GM23338 (cell line): ENCODE measurements around the gene TRIM45. TPM values are rescaled to one million over a fixed set of nuclear protein-coding genes. Genes with fewer than 3 reads are reported as not detected.

Experiments
- ATAC-seq: fragments of 200-7000 bp; cut with Tn5 transposase; 3 replicates; pipeline ENCODE4 v1.9.1; 2020
- DNase-seq: peaks from one replicate; pipeline ENCODE4 v3.0.0-alpha.2; 2015; ENCODE audit warnings: low spot score
- H2AFZ ChIP-seq: fragments of 200-600 bp; sonication (generic); 2 replicates; pipeline ENCODE4 v1.8.0; 2016; ENCODE audit warnings: antibody characterized with exemption, mild to moderate bottlenecking, moderate library complexity
- H3F3A ChIP-seq: fragments of 200-600 bp; sonication (generic); replicated peaks from 2 replicates; pipeline ENCODE4 v1.8.0; 2017; ENCODE audit warnings: antibody characterized with exemption, mixed run types, low read depth
- H3K27ac ChIP-seq: fragments of 200-600 bp; sonication (generic); 2 replicates; pipeline ENCODE4 v1.6.1; 2016; ENCODE audit warnings: low read depth
- H3K27me3 ChIP-seq: fragments of 200-600 bp; sonication (generic); 2 replicates; pipeline ENCODE4 v1.8.0; 2016; ENCODE audit warnings: mild to moderate bottlenecking, mixed run types, moderate library complexity; ENCODE audit not compliant: insufficient read depth
- H3K36me3 ChIP-seq: fragments of 200-600 bp; sonication (generic); 2 replicates; pipeline ENCODE4 v1.8.0; 2016; ENCODE audit warnings: mild to moderate bottlenecking; ENCODE audit not compliant: insufficient read depth
- H3K4me1 ChIP-seq: fragments of 200-600 bp; sonication (generic); 2 replicates; pipeline ENCODE4 v1.8.0; 2016; ENCODE audit warnings: mild to moderate bottlenecking, moderate library complexity; ENCODE audit not compliant: insufficient read depth
- H3K4me2 ChIP-seq: fragments of 200-600 bp; sonication (generic); 2 replicates; pipeline ENCODE4 v1.7.1; 2017; ENCODE audit warnings: mixed run types
- H3K4me3 ChIP-seq: fragments of 200-600 bp; sonication (generic); 2 replicates; pipeline ENCODE4 v1.6.1; 2016; ENCODE audit warnings: mixed run types
- H3K79me2 ChIP-seq: fragments of 200-600 bp; sonication (generic); replicated peaks from 2 replicates; pipeline ENCODE4 v1.8.0; 2017; ENCODE audit warnings: mild to moderate bottlenecking; ENCODE audit not compliant: insufficient read depth
- H3K9me2 ChIP-seq: fragments of 200-600 bp; sonication (generic); 2 replicates; pipeline ENCODE4 v1.8.0; 2017; ENCODE audit not compliant: insufficient read depth
- H4K20me1 ChIP-seq: fragments of 200-600 bp; sonication (generic); replicated peaks from 2 replicates; pipeline ENCODE4 v1.8.0; 2017; ENCODE audit warnings: mild to moderate bottlenecking; ENCODE audit not compliant: insufficient read depth
- H3K27ac Mint-ChIP-seq: 2 replicates; pipeline ENCODE4 v1.8.0; 2020; ENCODE audit warnings: inconsistent platforms, mild to moderate bottlenecking, moderate library complexity, mixed read lengths
- H3K27me3 Mint-ChIP-seq: 3 replicates; pipeline ENCODE4 v1.8.0; 2022; ENCODE audit warnings: low read depth, mild to moderate bottlenecking, moderate library complexity, mixed read lengths, inconsistent platforms; ENCODE audit not compliant: insufficient read depth, poor library complexity
- H3K36me3 Mint-ChIP-seq: 3 replicates; pipeline ENCODE4 v1.8.0; 2021; ENCODE audit warnings: low read depth, mild to moderate bottlenecking, inconsistent platforms, moderate library complexity, mixed read lengths
- H3K4me1 Mint-ChIP-seq: 3 replicates; pipeline ENCODE4 v1.8.0; 2020; ENCODE audit warnings: mild to moderate bottlenecking, inconsistent platforms, mixed read lengths
- H3K4me3 Mint-ChIP-seq: 3 replicates; pipeline ENCODE4 v1.8.0; 2021; ENCODE audit warnings: moderate library complexity, mild to moderate bottlenecking, inconsistent platforms, mixed read lengths
- H3K9me3 Mint-ChIP-seq: 3 replicates; pipeline ENCODE4 v1.8.0; 2020; ENCODE audit warnings: moderate library complexity, mild to moderate bottlenecking, inconsistent platforms, mixed read lengths
- CTCF ChIP-seq, 2 experiments: fragments of 200-600 bp in 1 of 2; sonication (generic) in 1 of 2; conservative IDR thresholded peaks; 2 replicates each; pipeline versions ENCODE4 v1.5.1 to v1.6.1; 2016 to 2017; ENCODE audit warnings: antibody characterized with exemption in 2 of 2, low read depth in 2 of 2, mild to moderate bottlenecking in 2 of 2, moderate library complexity in 1 of 2
- ETS1 ChIP-seq: IDR thresholded peaks from 2 replicates; pipeline ENCODE4 v1.6.1; 2016; ENCODE audit warnings: antibody characterized with exemption
- EZH2 ChIP-seq: fragments of 200-600 bp; sonication (generic); IDR thresholded peaks from one replicate; pipeline ENCODE4 v1.8.0; 2017; ENCODE audit warnings: antibody characterized with exemption, mild to moderate bottlenecking, low read depth; ENCODE audit not compliant: unreplicated experiment
- JUNB ChIP-seq: IDR thresholded peaks from one replicate; pipeline ENCODE4 v1.6.1; 2016; ENCODE audit warnings: antibody characterized with exemption; ENCODE audit not compliant: unreplicated experiment
- NANOG ChIP-seq: IDR thresholded peaks from 2 replicates; pipeline ENCODE4 v1.6.1; 2016; ENCODE audit warnings: antibody characterized with exemption, borderline replicate concordance
- REST ChIP-seq: IDR thresholded peaks from one replicate; pipeline ENCODE4 v1.6.1; 2018; ENCODE audit warnings: antibody characterized with exemption; ENCODE audit not compliant: unreplicated experiment
- STAT1 ChIP-seq: IDR thresholded peaks from one replicate; pipeline ENCODE4 v1.6.1; 2016; ENCODE audit warnings: antibody characterized with exemption; ENCODE audit not compliant: unreplicated experiment
- ZNF114 ChIP-seq: fragments of 250-450 bp; sonication (Bioruptor Pico); IDR thresholded peaks from 2 replicates; pipeline ENCODE4 v1.5.0; 2020; ENCODE audit warnings: mild to moderate bottlenecking, moderate library complexity
- ZNF462 ChIP-seq: fragments of 250-450 bp; sonication (Bioruptor Pico); IDR thresholded peaks from 2 replicates; pipeline ENCODE4 v1.5.0; 2020; ENCODE audit warnings: mild to moderate bottlenecking, moderate library complexity
- polyA plus RNA-seq: library from polyadenylated mRNA; unstranded; fragments of >200 nt; fragmentation: Nextera tagmentation; extraction: Ambion mirVana; gene quantifications from 2 replicates; pipeline ENCODE4 v1.2.1, GENCODE V29; 2016
- total RNA-seq: library from RNA; depleted of rRNA; stranded (reverse); fragments of >200 nt; shearing (Covaris generic); gene quantifications from 2 replicates; pipeline ENCODE4 v1.2.3, GENCODE V29; 2014

The TRIM45 gene
- total and polyA plus RNA-seq, 2 experiments from 2014 or later: 8.8 to 15.0 TPM

- H4K20me1 ChIP-seq: no peaks in the 10 kb centered on the region
- peaks cover 65% of the 10 kb centered on the region for H3K36me3 Mint-ChIP-seq
- no peak for DNase-seq
- H3K4me3 Mint-ChIP-seq: no peak overlapping the region
- peaks cover 8% of the 10 kb centered on the region for H3K27me3 Mint-ChIP-seq
- H3F3A ChIP-seq: 0 out of 2 replicates have a peak, but pooled peaks cover 3% of the 10 kb centered on the region
- no peak for ATAC-seq
- no peak overlapping the region for H3K4me3 ChIP-seq
- H3K4me2 ChIP-seq: no peak overlapping the region
- no peak overlapping the region for H2AFZ ChIP-seq
- H3K79me2 ChIP-seq: no peaks in the 10 kb centered on the region
- peaks cover 10% of the 10 kb centered on the region for H3K4me1 Mint-ChIP-seq
- H3K9me2 ChIP-seq: no peaks in the 10 kb centered on the region
- peaks cover 7% of the 10 kb centered on the region for H3K4me1 ChIP-seq
- no peak for TF ChIP-seq ZNF462 (CRISPR knock-in tag)
- no peak for TF ChIP-seq JUNB
- no peak for TF ChIP-seq EZH2
- TF ChIP-seq REST: no peak
- no peak for TF ChIP-seq ETS1
- TF ChIP-seq ZNF114: no peak
- TF ChIP-seq NANOG: no peak
- no peak for TF ChIP-seq CTCF (conservative IDR thresholded peaks at IDR 0.05; ENCODE audit: low read depth in 2 of 2)
- no peak for TF ChIP-seq STAT1
- H3K27ac Mint-ChIP-seq: no peak overlapping the region; the same call in 1 of the 2 replicates
- H3K36me3 ChIP-seq: peaks cover 19% of the 10 kb centered on the region; the same call in 1 of the 2 replicates
- no peaks in the 10 kb centered on the region for H3K9me3 Mint-ChIP-seq
- no peaks in the 10 kb centered on the region for H3K27me3 ChIP-seq
- H3K27ac ChIP-seq: no peak overlapping the region
Measured at GRCh38 chr1:117110774-117111173, 10.8 kb downstream of the TRIM45 start.
